HG03066 (cell line): ENCODE results near the gene ITIH4.

ENCODE experiments used
- ATAC-seq: cut with Tn5 transposase; IDR thresholded peaks from one replicate; pipeline ENCODE4 v1.9.1; 2021; ENCODE audit warnings: low read depth; ENCODE audit not compliant: unreplicated experiment

Gene ITIH4

GRCh38 chr3:52805270-52806039 is 25.0 kb downstream of the ITIH4 start:
- no peak for ATAC-seq

GRCh38 chr3:52801839-52802238 is 28.6 kb downstream of the ITIH4 start:
- no peak for ATAC-seq

- no peak for ATAC-seq
Measured at GRCh38 chr3:52800079-52800478, 30.4 kb downstream of the ITIH4 start.

GRCh38 chr3:52798978-52799476 is 31.4 kb downstream of the ITIH4 start:
- no peak for ATAC-seq

GRCh38 chr3:52798376-52798977 is 32.0 kb downstream of the ITIH4 start:
- no peak for ATAC-seq

GRCh38 chr3:52796411-52796810 is 34.1 kb downstream of the ITIH4 start:
- ATAC-seq, result no peak

- ATAC-seq, result no peak
Measured at GRCh38 chr3:52795298-52795900, 35.1 kb downstream of the ITIH4 start.

GRCh38 chr3:52794612-52795099 is 35.8 kb downstream of the ITIH4 start, which contains the start of gene ITIH3:
Gene ITIH3 (plus strand): TSS chr3:52794796. CDS start chr3:52794804, 8 bp downstream.
- ATAC-seq, result no peak

GRCh38 chr3:52793702-52794611 is 36.5 kb downstream of the ITIH4 start:
- ATAC-seq, result no peak

GRCh38 chr3:52792961-52793695 is 37.3 kb downstream of the ITIH4 start:
- no peak for ATAC-seq

- no peak for ATAC-seq
Measured at GRCh38 chr3:52792413-52792812, 38.1 kb downstream of the ITIH4 start.

- ATAC-seq, result no peak
Measured at GRCh38 chr3:52791928-52792327, 38.5 kb downstream of the ITIH4 start.

- ATAC-seq, result no peak
Measured at GRCh38 chr3:52791366-52791765, 39.1 kb downstream of the ITIH4 start.

- ATAC-seq, result no peak
Measured at GRCh38 chr3:52790741-52791140, 39.7 kb downstream of the ITIH4 start.

- no peak for ATAC-seq
Measured at GRCh38 chr3:52790337-52790736, 40.1 kb downstream of the ITIH4 start.

GRCh38 chr3:52789746-52790040 is 40.8 kb downstream of the ITIH4 start:
- no peak for ATAC-seq

GRCh38 chr3:52788890-52789745 is 41.4 kb downstream of the ITIH4 start:
- ATAC-seq, result no peak

- ATAC-seq, result no peak
Measured at GRCh38 chr3:52787672-52788625, 42.5 kb downstream of the ITIH4 start.
